ENCODE data around the gene ANKMY1.

ANKMY1 gene

GRCh38 chr2:240579071-240579762 is 21.4 kb upstream of the ANKMY1 start:
- peak in 1 of 2 donors; percentile 9 for DNase-seq

- DNase-seq, result no peak
These were observed 20.7 kb upstream of the ANKMY1 start for GRCh38 chr2:240578488-240578887.

GRCh38 chr2:240578110-240578450 is 20.3 kb upstream of the ANKMY1 start:
- no peak for DNase-seq

GRCh38 chr2:240577281-240578109 is 19.7 kb upstream of the ANKMY1 start:
- DNase-seq, result no peak

- no peak for DNase-seq
These were observed 18.8 kb upstream of the ANKMY1 start for GRCh38 chr2:240576436-240577205.

- no peak for DNase-seq
These were observed 18.2 kb upstream of the ANKMY1 start for GRCh38 chr2:240576036-240576435.

- DNase-seq, result no peak
These were observed 17.5 kb upstream of the ANKMY1 start for GRCh38 chr2:240575101-240575965.

GRCh38 chr2:240574386-240575100 is 16.8 kb upstream of the ANKMY1 start:
- DNase-seq, result no peak

GRCh38 chr2:240573516-240574385 is 16.0 kb upstream of the ANKMY1 start:
- no peak for DNase-seq

- DNase-seq, result no peak
These were observed 15.3 kb upstream of the ANKMY1 start for GRCh38 chr2:240573071-240573515.

GRCh38 chr2:240572141-240573031 is 14.6 kb upstream of the ANKMY1 start:
- DNase-seq, result no peak

GRCh38 chr2:240571314-240571973 is 13.7 kb upstream of the ANKMY1 start:
- no peak for DNase-seq

- no peak for DNase-seq
These were observed 12.9 kb upstream of the ANKMY1 start for GRCh38 chr2:240570531-240571313.

GRCh38 chr2:240569998-240570530 is 12.3 kb upstream of the ANKMY1 start:
- DNase-seq, result no peak

- DNase-seq, result no peak
These were observed 11.8 kb upstream of the ANKMY1 start for GRCh38 chr2:240569523-240569997.

GRCh38 chr2:240568678-240569522 is 11.1 kb upstream of the ANKMY1 start:
- peak in 1 of 2 donors; percentile 29 for DNase-seq

Measured in inflammatory macrophage treated with lipopolysaccharide for 1 hour (primary cell).